Cardiac fibroblast (primary cell): ENCODE data around the gene NOL8.

Source experiments
- DNase-seq, 2 donors: peaks; one replicate each; pipeline versions ENCODE4 v3.0.0 to v3.0.0-alpha.2; 2010; ENCODE audit warnings: low read depth in 2 of 2
- H3K4me3 ChIP-seq, 2 donors: replicated peaks in 1 of 2; 1 replicate in 1 of 2; 2 replicates in 1 of 2; pipeline ENCODE4 v1.5.1; 2011; ENCODE audit warnings: low read depth in 2 of 2, low read length in 2 of 2, mild to moderate bottlenecking in 2 of 2, moderate library complexity in 1 of 2
- CTCF ChIP-seq: IDR thresholded peaks from one replicate; pipeline ENCODE4 v1.5.1; 2011; ENCODE audit warnings: low read depth, mild to moderate bottlenecking, low read length, inconsistent platforms

Gene NOL8

GRCh38 chr9:92275541-92275940 is 49.6 kb downstream of the NOL8 start:
- no peak for TF ChIP-seq CTCF
- peak; percentile 4 to 30 for DNase-seq

GRCh38 chr9:92270511-92270910 is 54.6 kb downstream of the NOL8 start:
- no peak for DNase-seq
- no peak for TF ChIP-seq CTCF
- H3K4me3 ChIP-seq, result no peak overlapping the region

More at GRCh38 chr9:92275541-92275940, 49.6 kb downstream of the NOL8 start:
- H3K4me3 ChIP-seq, result no peak overlapping the region

GRCh38 chr9:92266486-92266885 is 58.7 kb downstream of the NOL8 start:
- no peak overlapping the region for H3K4me3 ChIP-seq
- TF ChIP-seq CTCF, result no peak
- no peak for DNase-seq

GRCh38 chr9:92265154-92265553 is 60.0 kb downstream of the NOL8 start:
- no peak overlapping the region for H3K4me3 ChIP-seq
- TF ChIP-seq CTCF, result no peak
- peak in 1 of 2 donors; percentile 53 for DNase-seq

GRCh38 chr9:92263131-92263530 is 62.0 kb downstream of the NOL8 start:
- DNase-seq, result no peak
- TF ChIP-seq CTCF, result no peak
- no peak overlapping the region for H3K4me3 ChIP-seq

- no peak for TF ChIP-seq CTCF
- no peak overlapping the region for H3K4me3 ChIP-seq
- DNase-seq, result no peak
Measured at GRCh38 chr9:92257327-92257726, 67.8 kb downstream of the NOL8 start.
